ENCODE data around the gene TMEM17.
A peak's percentile ranks its signal among the peaks of the same experiment; 100 is the strongest.

TMEM17 gene, protein sequence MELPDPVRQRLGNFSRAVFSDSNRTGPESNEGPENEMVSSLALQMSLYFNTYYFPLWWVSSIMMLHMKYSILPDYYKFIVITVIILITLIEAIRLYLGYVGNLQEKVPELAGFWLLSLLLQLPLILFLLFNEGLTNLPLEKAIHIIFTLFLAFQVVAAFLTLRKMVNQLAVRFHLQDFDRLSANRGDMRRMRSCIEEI

GRCh38 chr2:62505750-62506420 is at the start of gene TMEM17:
TSS of gene TMEM17 (minus strand) at chr2:62506195. CDS start at chr2:62506129, 66 bp downstream.
- DNase-seq (ENCODE audit: low read depth): peak; percentile 85
- TF ChIP-seq, protein P1, sequence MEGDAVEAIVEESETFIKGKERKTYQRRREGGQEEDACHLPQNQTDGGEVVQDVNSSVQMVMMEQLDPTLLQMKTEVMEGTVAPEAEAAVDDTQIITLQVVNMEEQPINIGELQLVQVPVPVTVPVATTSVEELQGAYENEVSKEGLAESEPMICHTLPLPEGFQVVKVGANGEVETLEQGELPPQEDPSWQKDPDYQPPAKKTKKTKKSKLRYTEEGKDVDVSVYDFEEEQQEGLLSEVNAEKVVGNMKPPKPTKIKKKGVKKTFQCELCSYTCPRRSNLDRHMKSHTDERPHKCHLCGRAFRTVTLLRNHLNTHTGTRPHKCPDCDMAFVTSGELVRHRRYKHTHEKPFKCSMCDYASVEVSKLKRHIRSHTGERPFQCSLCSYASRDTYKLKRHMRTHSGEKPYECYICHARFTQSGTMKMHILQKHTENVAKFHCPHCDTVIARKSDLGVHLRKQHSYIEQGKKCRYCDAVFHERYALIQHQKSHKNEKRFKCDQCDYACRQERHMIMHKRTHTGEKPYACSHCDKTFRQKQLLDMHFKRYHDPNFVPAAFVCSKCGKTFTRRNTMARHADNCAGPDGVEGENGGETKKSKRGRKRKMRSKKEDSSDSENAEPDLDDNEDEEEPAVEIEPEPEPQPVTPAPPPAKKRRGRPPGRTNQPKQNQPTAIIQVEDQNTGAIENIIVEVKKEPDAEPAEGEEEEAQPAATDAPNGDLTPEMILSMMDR (IDR thresholded peaks at IDR 0.05; ENCODE audit: insufficient read depth, low read depth, low read length, missing control alignments): no peak
- peak within 1 kb of the TSS; percentile 92 for H3K4me3 ChIP-seq (ENCODE audit: low read depth, low read length)

- DNase-seq (ENCODE audit: low read depth): no peak
- no peak overlapping the region for H3K4me3 ChIP-seq (ENCODE audit: low read depth, low read length)
- TF ChIP-seq, protein P1 (IDR thresholded peaks at IDR 0.05; ENCODE audit: insufficient read depth, low read depth, low read length, missing control alignments): no peak
These were observed 48.4 kb upstream of the TMEM17 start for GRCh38 chr2:62554440-62554839.

DNA sequence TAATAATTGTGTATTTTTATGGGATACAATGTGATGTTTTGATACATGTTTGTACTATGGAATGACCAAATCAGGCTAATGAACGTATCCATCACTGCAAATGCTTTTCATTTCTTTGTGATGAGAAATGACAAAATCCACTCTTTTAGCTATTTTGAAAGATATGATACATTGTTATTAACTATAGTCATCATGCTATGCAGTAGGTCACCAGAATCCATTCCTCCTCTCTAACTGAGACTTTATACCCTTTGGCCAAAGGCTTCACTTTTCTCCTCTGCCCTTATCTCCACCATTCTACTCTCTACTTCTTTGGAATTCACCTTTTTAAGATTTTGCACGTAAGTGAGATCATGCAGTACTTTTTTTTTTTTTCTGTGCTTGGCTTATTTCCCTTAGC is 44.5 kb upstream of the TMEM17 start:
- TF ChIP-seq, protein P1 (IDR thresholded peaks at IDR 0.05; ENCODE audit: insufficient read depth, low read depth, low read length, missing control alignments): no peak
- no peak for DNase-seq (ENCODE audit: low read depth)

DNA sequence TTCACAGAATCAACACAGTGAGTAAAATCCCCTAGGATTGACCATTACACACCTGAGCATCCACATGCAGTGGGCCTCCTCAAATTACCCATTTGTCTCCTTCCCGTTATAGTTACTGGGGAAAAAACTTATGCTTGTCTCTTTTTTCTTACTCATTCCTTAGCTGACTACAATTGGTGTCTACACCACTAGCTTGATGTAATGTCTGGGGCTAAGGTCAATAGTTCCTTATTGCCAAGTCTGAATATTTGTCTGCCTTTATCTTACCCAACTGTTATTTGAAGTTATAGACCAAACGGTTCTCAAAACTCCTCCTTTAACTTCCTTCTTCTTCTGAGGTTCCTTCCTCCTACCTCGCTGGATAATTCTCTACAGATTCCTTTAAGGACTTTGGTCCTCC is 41.9 kb upstream of the TMEM17 start:
- DNase-seq (ENCODE audit: low read depth): no peak
- no peak overlapping the region for H3K4me3 ChIP-seq (ENCODE audit: low read depth, low read length)
- TF ChIP-seq, protein P1 (IDR thresholded peaks at IDR 0.05; ENCODE audit: insufficient read depth, low read depth, low read length, missing control alignments): no peak

More for the DNA sequence above, 44.5 kb upstream of the TMEM17 start:
- no peak overlapping the region for H3K4me3 ChIP-seq (ENCODE audit: low read depth, low read length)

GRCh38 chr2:62545261-62545660 is 39.3 kb upstream of the TMEM17 start:
- DNase-seq (ENCODE audit: low read depth): no peak
- no peak overlapping the region for H3K4me3 ChIP-seq (ENCODE audit: low read depth, low read length)
- TF ChIP-seq, protein P1 (IDR thresholded peaks at IDR 0.05; ENCODE audit: insufficient read depth, low read depth, low read length, missing control alignments): no peak

DNA sequence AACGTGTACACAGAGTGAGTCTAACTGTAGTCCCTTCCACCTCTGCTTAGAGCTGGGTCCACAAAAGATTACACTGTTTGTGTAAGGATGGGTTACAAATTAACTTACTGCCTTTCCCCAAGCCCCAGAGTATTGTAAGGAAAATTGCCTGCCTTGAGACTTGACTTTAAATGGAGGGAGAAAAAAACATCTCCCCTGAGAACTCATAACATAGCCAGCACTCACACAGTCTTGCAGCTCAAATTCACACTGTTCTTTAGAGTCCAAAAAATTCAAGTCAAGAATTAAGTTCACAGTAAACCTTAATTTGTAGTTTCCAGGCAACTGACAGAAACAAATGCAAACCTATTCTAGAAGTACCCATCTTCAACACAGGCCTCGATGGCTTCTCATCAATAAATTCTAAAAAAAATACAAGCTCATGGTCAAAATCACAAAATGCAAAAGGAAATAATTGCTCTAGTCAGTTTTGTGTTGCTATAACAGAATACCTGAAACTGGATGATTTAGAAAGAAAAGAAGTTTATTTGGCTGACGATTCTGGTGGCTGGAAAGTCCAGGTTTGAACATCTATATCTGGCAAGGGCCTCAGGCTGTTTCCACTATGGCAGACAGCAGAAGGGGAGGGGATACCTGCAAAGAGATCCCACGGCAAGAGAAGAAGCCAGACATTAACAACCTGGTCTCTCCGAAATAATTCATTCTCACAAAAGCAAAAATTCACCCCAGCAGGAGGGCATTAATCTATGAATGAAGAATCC is 34.6 kb upstream of the TMEM17 start:
- H3K4me3 ChIP-seq (ENCODE audit: low read depth, low read length): no peak overlapping the region
- DNase-seq (ENCODE audit: low read depth): no peak
- TF ChIP-seq, protein P1 (IDR thresholded peaks at IDR 0.05; ENCODE audit: insufficient read depth, low read depth, low read length, missing control alignments): no peak

Measured in GM12865 (cell line).